Adrenal gland (tissue), 12 donors: ENCODE data around the gene XDH. TPM values are rescaled to one million over a fixed set of nuclear protein-coding genes. Genes with fewer than 3 reads are reported as not detected.

Experiments
- DNase-seq, 7 donors: peaks; one replicate each; pipeline ENCODE4 v3.0.0-alpha.2; 2019 to 2020
- H3K27ac ChIP-seq, 5 donors: fragments of 200-600 bp; sonication (generic) in 4 of 5; 1 replicate in 3 of 5; 2 replicates in 2 of 5; pipeline versions ENCODE4 v1.5.1 to v1.8.0; 2016 to 2020; ENCODE audit warnings: mild to moderate bottlenecking in 1 of 5
- H3K27me3 ChIP-seq: fragments of 200-600 bp; 2 replicates; pipeline ENCODE4 v1.8.0; 2021
- H3K36me3 ChIP-seq, 2 donors: fragments of 200-600 bp; replicated peaks in 1 of 2; 1 replicate in 1 of 2; 2 replicates in 1 of 2; pipeline versions ENCODE4 v1.5.1 to v1.8.0; 2018 to 2022
- H3K4me1 ChIP-seq, 2 donors: fragments of 200-600 bp; replicated peaks in 1 of 2; 1 replicate in 1 of 2; 2 replicates in 1 of 2; pipeline versions ENCODE4 v1.5.1 to v1.8.0; 2018 to 2021
- H3K4me3 ChIP-seq, 4 donors: fragments of 200-600 bp; sonication (generic) in 3 of 4; one replicate each; pipeline ENCODE4 v1.5.1; 2016 to 2018
- H3K9me3 ChIP-seq, 3 donors: fragments of 200-600 bp; sonication (generic) in 1 of 3; replicated peaks in 1 of 3; 1 replicate in 2 of 3; 2 replicates in 1 of 3; pipeline versions ENCODE4 v1.5.1 to v1.8.0; 2016 to 2021
- CTCF ChIP-seq, 6 experiments: fragments of 450-650 bp in 4 of 6; fragments of 200-600 bp in 2 of 6; sonication (generic) in 1 of 6; IDR thresholded peaks; 1 replicate in 5 of 6; 2 replicates in 1 of 6; pipeline versions ENCODE4 v1.5.1 to v1.8.0; 2016 to 2021; ENCODE audit warnings: antibody characterized with exemption in 6 of 6, mild to moderate bottlenecking in 2 of 6, moderate library complexity in 1 of 6
- POLR2A ChIP-seq, 2 donors: fragments of 450-650 bp; IDR thresholded peaks; one replicate each; pipeline ENCODE4 v1.6.1; 2017; ENCODE audit warnings: antibody characterized with exemption in 2 of 2, mild to moderate bottlenecking in 2 of 2, moderate library complexity in 1 of 2
- WGBS, 4 donors: extraction: QIAGEN DNeasy Blood & Tissue Kit in 2 of 4; methylation state at CpG; one replicate each; pipeline versions ENCODE4 v1.1.5 to v1.1.7; 2013 to 2017; 5-methylcytosine and 5-hydroxymethylcytosine counted together
- intact Hi-C, 2 donors: fragments of 100-400 bp; cut with DNase I; formaldehyde crosslinking; loops; one replicate each; pipeline versions ENCODE4 v1.14.1 to v1.15.0; 2022 to 2023
- polyA plus RNA-seq, 3 donors: library from polyadenylated mRNA; stranded (reverse); fragments of 200-250 nt in 2 of 3; fragments of 350-450 nt in 1 of 3; fragmentation: Illumina TruSeq in 1 of 3; extraction: RNeasy Lipid Tissue Mini Kit (QIAGEN cat#74804) in 1 of 3; gene quantifications; one replicate each; pipeline ENCODE4 v1.2.3, GENCODE V29; 2013 to 2014
- total RNA-seq, 9 donors: library from RNA; depleted of rRNA in 4 of 9; stranded (reverse); fragments of >200 nt in 4 of 9; fragments of 120-200 nt in 1 of 9; fragmentation: NEBNext Ultra II Directional in 1 of 9; extraction: Animal tissue kit (Norgen Biotek cat#: 25700) in 1 of 9; gene quantifications; one replicate each; pipeline versions ENCODE4 v1.1.0 to v1.2.4, GENCODE V29; 2013 to 2023
- donor health status: healthy with polysubstance abuse.
- donor health status: Bipolar disorder and iron deficiency.
- donor health status: DM: yes; HTN: yes; CAD: no.
- donor health status: DM: no; HTN: no; CAD: no.
- donor health status: DM: no; HTN: no; CAD: no.
- donor health status: DM: yes; HTN: yes; CAD: no.

Gene XDH
- total and polyA plus RNA-seq, 12 donors, result under 0.01 to 0.11 TPM; not detected in 10

DNA sequence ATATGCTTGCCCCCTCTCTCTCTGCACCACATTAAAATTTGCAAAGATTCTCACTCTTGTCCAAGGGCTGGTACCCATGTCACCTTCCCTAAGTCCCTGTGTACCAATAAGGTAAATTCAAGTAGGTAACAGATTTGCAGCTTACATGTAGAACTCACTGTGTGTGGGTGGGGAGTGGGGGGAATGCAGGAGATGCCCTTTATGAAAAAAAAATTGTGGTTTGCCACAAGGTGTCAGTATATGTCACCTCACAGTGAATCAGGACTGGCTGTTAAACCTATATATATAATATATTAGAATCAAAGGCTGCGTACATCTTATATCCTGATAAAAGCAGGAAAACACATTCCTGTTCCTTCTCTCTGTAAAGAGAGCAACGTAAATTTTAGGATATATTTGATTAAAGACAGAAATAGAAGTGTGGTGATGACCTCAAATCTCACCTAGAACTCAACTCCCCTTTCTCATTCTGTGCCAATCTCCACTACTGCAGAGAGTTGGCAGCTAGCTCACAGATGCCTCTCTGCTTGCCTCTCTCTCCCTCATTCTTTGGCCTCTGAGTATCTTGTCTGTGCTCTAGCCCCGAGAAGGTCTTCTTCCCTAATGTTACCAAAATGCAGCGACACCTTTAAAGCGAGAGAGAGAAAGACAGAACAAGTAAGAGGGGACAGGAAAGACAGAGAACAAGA lies 536 bp downstream of the XDH start:
- no peak overlapping the region for H3K27ac ChIP-seq
- H3K4me1 ChIP-seq, result no peaks in the 10 kb centered on the region
- no peak for DNase-seq
- H3K9me3 ChIP-seq, result no peaks in the 10 kb centered on the region
- H3K36me3 ChIP-seq, result no peaks in the 10 kb centered on the region
- 62 to 73% (median 67%) methylated on average over 5 of the region's 5 CpGs for WGBS, 4 donors
- no peak overlapping the region for H3K4me3 ChIP-seq
- no peaks in the 10 kb centered on the region for H3K27me3 ChIP-seq
- TF ChIP-seq CTCF (IDR thresholded peaks at IDR 0.05) (no peak), POLR2A (IDR thresholded peaks at IDR 0.05) (no peak)
- intact Hi-C loops, result no loop called here

- no peak for DNase-seq
- intact Hi-C loops, result no loop called here
- no peaks in the 10 kb centered on the region for H3K4me1 ChIP-seq
- no peaks in the 10 kb centered on the region for H3K27me3 ChIP-seq
- H3K4me3 ChIP-seq, result no peak overlapping the region
- no peak for TF ChIP-seq POLR2A (IDR thresholded peaks at IDR 0.05)
- no peak for TF ChIP-seq CTCF (IDR thresholded peaks at IDR 0.05)
- H3K9me3 ChIP-seq, result no peaks in the 10 kb centered on the region
- 28 to 50% (median 31%) methylated on average over 1 of the region's 1 CpG for WGBS, 4 donors
- no peaks in the 10 kb centered on the region for H3K36me3 ChIP-seq
- H3K27ac ChIP-seq, result no peak overlapping the region
Observed at GRCh38 chr2:31413025-31413424, 1.5 kb downstream of the XDH start.

DNA sequence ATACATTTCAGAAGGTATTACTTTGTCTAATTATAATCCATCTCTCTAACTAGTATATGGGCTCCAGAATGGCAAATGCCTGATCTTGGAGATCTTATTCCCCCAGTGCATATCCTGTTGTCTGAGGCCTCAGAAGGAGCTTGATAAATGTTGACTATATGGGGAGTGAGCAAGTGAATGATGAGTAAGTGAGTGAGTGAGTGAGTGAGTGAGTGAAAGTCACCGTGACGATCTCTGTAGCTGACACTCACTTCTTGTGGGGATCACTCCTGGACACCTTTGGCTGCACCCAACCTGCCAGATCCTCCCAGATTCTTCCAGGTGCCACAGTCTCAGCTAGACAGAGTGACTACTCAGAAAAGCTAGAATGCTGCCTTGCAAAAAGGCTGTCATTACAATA lies 2.8 kb downstream of the XDH start:
- DNase-seq, result no peak
- intact Hi-C loops, result no loop called here
- no peak overlapping the region for H3K27ac ChIP-seq
- H3K9me3 ChIP-seq, result no peaks in the 10 kb centered on the region
- no peaks in the 10 kb centered on the region for H3K36me3 ChIP-seq
- H3K4me3 ChIP-seq, result no peak overlapping the region
- H3K27me3 ChIP-seq, result no peaks in the 10 kb centered on the region
- TF ChIP-seq POLR2A (IDR thresholded peaks at IDR 0.05), result no peak
- TF ChIP-seq CTCF (IDR thresholded peaks at IDR 0.05), result no peak
- 69 to 78% (median 75%) methylated on average over 2 of the region's 2 CpGs for WGBS, 4 donors
- H3K4me1 ChIP-seq, result no peaks in the 10 kb centered on the region

- no peaks in the 10 kb centered on the region for H3K36me3 ChIP-seq
- no peak overlapping the region for H3K27ac ChIP-seq
- H3K27me3 ChIP-seq, result no peaks in the 10 kb centered on the region
- H3K4me1 ChIP-seq, result no peaks in the 10 kb centered on the region
- TF ChIP-seq POLR2A (IDR thresholded peaks at IDR 0.05), result no peak
- no peak for TF ChIP-seq CTCF (IDR thresholded peaks at IDR 0.05)
- intact Hi-C loops, result no loop called here
- DNase-seq, result no peak
- no peaks in the 10 kb centered on the region for H3K9me3 ChIP-seq
- WGBS, 4 donors, result 74 to 90% (median 85%) methylated on average over 10 of the region's 10 CpGs
- H3K4me3 ChIP-seq, result no peak overlapping the region
Observed at GRCh38 chr2:31406593-31407385, 7.8 kb downstream of the XDH start.
